H1 (cell line): ENCODE results near the gene ALK. TPM values are rescaled to one million over a fixed set of nuclear protein-coding genes. Genes with fewer than 3 reads are reported as not detected.

ENCODE experiments used
- EZH2 ChIP-seq: fragments of 200-600 bp; sonication (generic); IDR thresholded peaks from 2 replicates; pipeline ENCODE4 v1.7.1; 2012; ENCODE audit warnings: low read depth, mild to moderate bottlenecking, moderate library complexity, low read length, inconsistent platforms; ENCODE audit not compliant: severe bottlenecking
- FOSL1 ChIP-seq: IDR thresholded peaks from 2 replicates; pipeline ENCODE4 v1.6.1; 2011; ENCODE audit warnings: mild to moderate bottlenecking, low read depth, low read length, moderate library complexity; ENCODE audit not compliant: insufficient read depth
- KDM4A ChIP-seq: IDR thresholded peaks from one replicate; pipeline ENCODE4 v1.7.1; 2012; ENCODE audit warnings: low read depth, mild to moderate bottlenecking, moderate library complexity, low read length, inconsistent platforms; ENCODE audit not compliant: severe bottlenecking
- RAD21 ChIP-seq, 2 experiments: IDR thresholded peaks in 1 of 2; conservative IDR thresholded peaks in 1 of 2; 2 replicates each; pipeline ENCODE4 v1.6.1; 2011; ENCODE audit warnings: low read depth in 2 of 2, low read length in 2 of 2, improper control_type of control experiment in 1 of 2, inconsistent platforms in 1 of 2, mild to moderate bottlenecking in 1 of 2, moderate library complexity in 1 of 2
- RNF2 ChIP-seq: fragments of 200-900, 300-1000 bp; sonication (generic); IDR thresholded peaks from 2 replicates; pipeline ENCODE4 v1.7.1; 2016; ENCODE audit warnings: borderline replicate concordance, low read depth, mild to moderate bottlenecking, antibody characterized with exemption, low read length; ENCODE audit not compliant: poor library complexity, severe bottlenecking; ENCODE audit errors: missing control alignments
- SUZ12 ChIP-seq: fragments of 200-600 bp; sonication (generic); IDR thresholded peaks from 2 replicates; pipeline ENCODE4 v1.6.1; 2012; ENCODE audit warnings: mild to moderate bottlenecking, inconsistent platforms, low read length, moderate library complexity, mixed read lengths
- USF2 ChIP-seq: IDR thresholded peaks from 2 replicates; pipeline ENCODE4 v1.6.1; 2011; ENCODE audit warnings: low read length, improper control_type of control experiment
- polyA plus RNA-seq, 7 experiments: library from polyadenylated mRNA; depleted of rRNA in 3 of 7; stranded (reverse) in 5 of 7; unstranded in 2 of 7; fragments of >200 nt in 5 of 7; fragments of 200-250 nt in 2 of 7; gene quantifications; 1 replicate in 5 of 7; 2 replicates in 1 of 7; 4 replicates in 1 of 7; pipeline versions ENCODE4 v1.2.1 to v1.2.3, GENCODE V29; 2011 to 2013; ENCODE audit warnings: missing spikeins in 2 of 7, mixed read lengths in 2 of 7
- total RNA-seq: library from RNA; stranded (reverse); fragmentation: NEBNext Ultra II Directional; extraction: Animal tissue kit (Norgen Biotek cat#: 25700); gene quantifications from 2 replicates; pipeline ENCODE4 v1.2.1, GENCODE V29; 2021

ALK gene
- total and polyA plus RNA-seq, 2 of the 8 experiments (the other 6 are each of a cell fraction or from before 2014, with no cell fraction given), result 0.02 to 0.09 TPM

GRCh38 chr2:29920631-29921559 lies 491 bp downstream of the ALK start (continued):
- TF ChIP-seq SUZ12 (peak; percentile 85), RAD21 (IDR thresholded peaks at IDR 0.05 in 1 of 2, conservative IDR thresholded peaks at IDR 0.05 in 1 of 2; ENCODE audit: low read depth in 2 of 2, low read length in 2 of 2) (0 out of 4 replicates have a peak, but pooled peaks of 1 of the 2 experiments have one; percentile 0), USF2 (no peak), RNF2 (peak; percentile 49), FOSL1 (no peak), EZH2 (peak; percentile 80), KDM4A (peak; percentile 59)
